ENCODE measurements around the gene EFEMP1. TPM values are rescaled to one million over a fixed set of nuclear protein-coding genes. Genes with fewer than 3 reads are reported as not detected.

Gene EFEMP1
- total RNA-seq, 1 donor from 2014 or later: 2.3 TPM

GRCh38 chr2:55869637-55870325 is 53.8 kb downstream of the EFEMP1 start:
- Mint-ChIP-seq H3K36me3 (ENCODE audit: low read depth, unreplicated experiment) (no peaks in the 10 kb centered on the region), H3K4me3 (ENCODE audit: unreplicated experiment) (no peak overlapping the region), H3K27me3 (ENCODE audit: unreplicated experiment) (no peaks in the 10 kb centered on the region), H3K4me1 (ENCODE audit: unreplicated experiment) (peaks cover 11% of the 10 kb centered on the region), H3K9me3 (ENCODE audit: unreplicated experiment) (no peaks in the 10 kb centered on the region), H3K27ac (ENCODE audit: unreplicated experiment) (no peak overlapping the region)
- DNase-seq (ENCODE audit: low spot score): no peak
- no peak for TF ChIP-seq CTCF (IDR thresholded peaks at IDR 0.05; ENCODE audit: unreplicated experiment)

- Mint-ChIP-seq H3K27ac (ENCODE audit: unreplicated experiment) (no peak overlapping the region), H3K4me1 (ENCODE audit: unreplicated experiment) (peaks cover 3% of the 10 kb centered on the region), H3K4me3 (ENCODE audit: unreplicated experiment) (no peak overlapping the region), H3K27me3 (ENCODE audit: unreplicated experiment) (no peaks in the 10 kb centered on the region), H3K36me3 (ENCODE audit: low read depth, unreplicated experiment) (no peaks in the 10 kb centered on the region), H3K9me3 (ENCODE audit: unreplicated experiment) (no peaks in the 10 kb centered on the region)
- no peak for DNase-seq (ENCODE audit: low spot score)
- TF ChIP-seq CTCF (IDR thresholded peaks at IDR 0.05; ENCODE audit: unreplicated experiment): no peak
Observed at GRCh38 chr2:55865096-55865835, 58.3 kb downstream of the EFEMP1 start.

GRCh38 chr2:55864351-55865084 is 59.1 kb downstream of the EFEMP1 start:
- no peak for DNase-seq (ENCODE audit: low spot score)
- Mint-ChIP-seq H3K36me3 (ENCODE audit: low read depth, unreplicated experiment) (no peaks in the 10 kb centered on the region), H3K4me1 (ENCODE audit: unreplicated experiment) (no peaks in the 10 kb centered on the region), H3K4me3 (ENCODE audit: unreplicated experiment) (no peak overlapping the region), H3K27me3 (ENCODE audit: unreplicated experiment) (no peaks in the 10 kb centered on the region), H3K27ac (ENCODE audit: unreplicated experiment) (no peak overlapping the region), H3K9me3 (ENCODE audit: unreplicated experiment) (no peaks in the 10 kb centered on the region)
- no peak for TF ChIP-seq CTCF (IDR thresholded peaks at IDR 0.05; ENCODE audit: unreplicated experiment)

GRCh38 chr2:55862673-55863390 is 60.8 kb downstream of the EFEMP1 start:
- Mint-ChIP-seq H3K4me1 (ENCODE audit: unreplicated experiment) (no peaks in the 10 kb centered on the region), H3K9me3 (ENCODE audit: unreplicated experiment) (no peaks in the 10 kb centered on the region), H3K27ac (ENCODE audit: unreplicated experiment) (no peak overlapping the region), H3K4me3 (ENCODE audit: unreplicated experiment) (no peak overlapping the region), H3K36me3 (ENCODE audit: low read depth, unreplicated experiment) (no peaks in the 10 kb centered on the region), H3K27me3 (ENCODE audit: unreplicated experiment) (no peaks in the 10 kb centered on the region)
- no peak for TF ChIP-seq CTCF (IDR thresholded peaks at IDR 0.05; ENCODE audit: unreplicated experiment)
- DNase-seq (ENCODE audit: low spot score): no peak

Measured in endothelial cell (in vitro differentiated cells).